ENCODE results near the gene SLC22A3. TPM values are rescaled to one million over a fixed set of nuclear protein-coding genes. Genes with fewer than 3 reads are reported as not detected.
A peak's percentile ranks its signal among the peaks of the same experiment; 100 is the strongest.

Gene SLC22A3
- total and polyA plus RNA-seq, 2 of the 13 experiments (the other 11 are each of a cell fraction or from before 2014, with no cell fraction given), result 12.0 to 31.5 TPM

DNA sequence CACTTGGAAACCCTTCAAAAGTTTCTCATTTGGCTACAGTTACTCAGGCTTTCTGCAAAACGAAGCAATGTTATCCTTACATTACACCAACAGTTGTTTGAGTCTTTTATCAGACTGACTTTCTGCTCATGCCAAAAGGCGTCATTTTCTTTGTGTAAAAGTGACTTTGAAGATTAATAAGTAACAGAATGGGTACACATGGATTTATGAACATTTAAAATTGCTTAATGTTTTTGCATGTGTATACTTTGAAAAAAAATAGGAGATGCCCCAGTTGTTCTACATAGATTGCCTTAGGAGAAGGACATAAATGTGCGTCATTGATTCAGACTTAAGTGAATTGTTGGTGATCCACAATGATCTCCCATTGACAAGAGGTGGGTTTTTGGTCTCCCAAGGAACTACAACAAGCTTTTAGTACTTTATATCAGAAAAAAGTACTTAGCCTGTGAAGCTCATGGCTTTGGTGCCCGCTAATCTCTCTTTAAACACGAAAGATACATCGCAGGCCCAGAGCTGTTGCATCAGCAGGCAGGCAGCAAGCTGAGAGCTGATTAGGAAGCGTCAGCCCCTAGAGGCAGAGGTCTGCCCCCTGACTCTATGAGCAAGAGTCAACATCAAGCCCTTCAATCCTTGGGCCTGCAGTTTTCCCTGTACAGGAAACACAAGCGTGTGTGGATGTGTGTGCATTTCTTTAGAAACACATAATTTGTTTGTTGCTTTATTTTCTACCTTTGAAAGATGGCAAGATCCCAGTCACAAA, 45.9 kb downstream of the SLC22A3 start (continued):
- TF ChIP-seq, protein P1, sequence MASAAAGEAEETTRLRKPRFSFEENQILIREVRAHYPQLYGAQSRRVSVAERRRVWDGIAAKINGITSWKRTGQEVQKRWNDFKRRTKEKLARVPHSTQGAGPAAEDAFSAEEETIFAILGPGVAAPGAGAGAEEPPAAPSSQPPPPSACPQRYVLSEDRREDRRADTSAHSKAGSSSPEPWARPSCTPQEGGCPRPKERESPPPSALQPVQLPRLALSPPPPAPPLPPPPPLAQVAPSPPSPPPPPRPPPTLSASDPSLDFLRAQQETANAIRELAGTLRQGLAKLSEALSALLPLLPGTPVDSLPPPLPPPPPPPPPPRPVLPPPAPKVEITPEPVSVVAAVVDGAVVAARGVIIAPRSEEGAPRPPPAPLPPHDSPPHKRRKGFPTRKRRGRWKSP (CRISPR knock-in tag; IDR thresholded peaks at IDR 0.05), result peak; percentile 59; the same call in 1 of the 2 replicates
- TF ChIP-seq SNAI1 (CRISPR knock-in tag; IDR thresholded peaks at IDR 0.05; ENCODE audit: borderline replicate concordance), result peak; percentile 63; the same call in 1 of the 2 replicates
- TF ChIP-seq ZNF768 (CRISPR knock-in tag; IDR thresholded peaks at IDR 0.05), result no peak
- no peak for TF ChIP-seq ZNF629 (CRISPR knock-in tag; conservative IDR thresholded peaks at IDR 0.05)
- TF ChIP-seq, protein P2, sequence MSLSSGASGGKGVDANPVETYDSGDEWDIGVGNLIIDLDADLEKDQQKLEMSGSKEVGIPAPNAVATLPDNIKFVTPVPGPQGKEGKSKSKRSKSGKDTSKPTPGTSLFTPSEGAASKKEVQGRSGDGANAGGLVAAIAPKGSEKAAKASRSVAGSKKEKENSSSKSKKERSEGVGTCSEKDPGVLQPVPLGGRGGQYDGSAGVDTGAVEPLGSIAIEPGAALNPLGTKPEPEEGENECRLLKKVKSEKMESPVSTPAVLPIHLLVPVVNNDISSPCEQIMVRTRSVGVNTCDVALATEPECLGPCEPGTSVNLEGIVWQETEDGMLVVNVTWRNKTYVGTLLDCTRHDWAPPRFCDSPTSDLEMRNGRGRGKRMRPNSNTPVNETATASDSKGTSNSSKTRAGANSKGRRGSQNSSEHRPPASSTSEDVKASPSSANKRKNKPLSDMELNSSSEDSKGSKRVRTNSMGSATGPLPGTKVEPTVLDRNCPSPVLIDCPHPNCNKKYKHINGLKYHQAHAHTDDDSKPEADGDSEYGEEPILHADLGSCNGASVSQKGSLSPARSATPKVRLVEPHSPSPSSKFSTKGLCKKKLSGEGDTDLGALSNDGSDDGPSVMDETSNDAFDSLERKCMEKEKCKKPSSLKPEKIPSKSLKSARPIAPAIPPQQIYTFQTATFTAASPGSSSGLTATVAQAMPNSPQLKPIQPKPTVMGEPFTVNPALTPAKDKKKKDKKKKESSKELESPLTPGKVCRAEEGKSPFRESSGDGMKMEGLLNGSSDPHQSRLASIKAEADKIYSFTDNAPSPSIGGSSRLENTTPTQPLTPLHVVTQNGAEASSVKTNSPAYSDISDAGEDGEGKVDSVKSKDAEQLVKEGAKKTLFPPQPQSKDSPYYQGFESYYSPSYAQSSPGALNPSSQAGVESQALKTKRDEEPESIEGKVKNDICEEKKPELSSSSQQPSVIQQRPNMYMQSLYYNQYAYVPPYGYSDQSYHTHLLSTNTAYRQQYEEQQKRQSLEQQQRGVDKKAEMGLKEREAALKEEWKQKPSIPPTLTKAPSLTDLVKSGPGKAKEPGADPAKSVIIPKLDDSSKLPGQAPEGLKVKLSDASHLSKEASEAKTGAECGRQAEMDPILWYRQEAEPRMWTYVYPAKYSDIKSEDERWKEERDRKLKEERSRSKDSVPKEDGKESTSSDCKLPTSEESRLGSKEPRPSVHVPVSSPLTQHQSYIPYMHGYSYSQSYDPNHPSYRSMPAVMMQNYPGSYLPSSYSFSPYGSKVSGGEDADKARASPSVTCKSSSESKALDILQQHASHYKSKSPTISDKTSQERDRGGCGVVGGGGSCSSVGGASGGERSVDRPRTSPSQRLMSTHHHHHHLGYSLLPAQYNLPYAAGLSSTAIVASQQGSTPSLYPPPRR (CRISPR knock-in tag; IDR thresholded peaks at IDR 0.05; ENCODE audit: borderline replicate concordance), result peak; percentile 64; the same call in 1 of the 2 replicates
- TF ChIP-seq, protein P3, sequence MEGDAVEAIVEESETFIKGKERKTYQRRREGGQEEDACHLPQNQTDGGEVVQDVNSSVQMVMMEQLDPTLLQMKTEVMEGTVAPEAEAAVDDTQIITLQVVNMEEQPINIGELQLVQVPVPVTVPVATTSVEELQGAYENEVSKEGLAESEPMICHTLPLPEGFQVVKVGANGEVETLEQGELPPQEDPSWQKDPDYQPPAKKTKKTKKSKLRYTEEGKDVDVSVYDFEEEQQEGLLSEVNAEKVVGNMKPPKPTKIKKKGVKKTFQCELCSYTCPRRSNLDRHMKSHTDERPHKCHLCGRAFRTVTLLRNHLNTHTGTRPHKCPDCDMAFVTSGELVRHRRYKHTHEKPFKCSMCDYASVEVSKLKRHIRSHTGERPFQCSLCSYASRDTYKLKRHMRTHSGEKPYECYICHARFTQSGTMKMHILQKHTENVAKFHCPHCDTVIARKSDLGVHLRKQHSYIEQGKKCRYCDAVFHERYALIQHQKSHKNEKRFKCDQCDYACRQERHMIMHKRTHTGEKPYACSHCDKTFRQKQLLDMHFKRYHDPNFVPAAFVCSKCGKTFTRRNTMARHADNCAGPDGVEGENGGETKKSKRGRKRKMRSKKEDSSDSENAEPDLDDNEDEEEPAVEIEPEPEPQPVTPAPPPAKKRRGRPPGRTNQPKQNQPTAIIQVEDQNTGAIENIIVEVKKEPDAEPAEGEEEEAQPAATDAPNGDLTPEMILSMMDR (CRISPR knock-in tag; IDR thresholded peaks at IDR 0.05), result peak; percentile 61
- peak; percentile 64; the same call in 1 of the 2 replicates for TF ChIP-seq IRF2 (CRISPR knock-in tag; IDR thresholded peaks at IDR 0.05)
- TF ChIP-seq ZFYVE20 (CRISPR knock-in tag; IDR thresholded peaks at IDR 0.05; ENCODE audit: borderline replicate concordance, low read depth), result no peak
- TF ChIP-seq STAG1 (CRISPR knock-in tag; IDR thresholded peaks at IDR 0.05), result peak; percentile 33
- TF ChIP-seq ZSCAN22 (CRISPR knock-in tag; IDR thresholded peaks at IDR 0.05), result no peak
- TF ChIP-seq, protein P4, sequence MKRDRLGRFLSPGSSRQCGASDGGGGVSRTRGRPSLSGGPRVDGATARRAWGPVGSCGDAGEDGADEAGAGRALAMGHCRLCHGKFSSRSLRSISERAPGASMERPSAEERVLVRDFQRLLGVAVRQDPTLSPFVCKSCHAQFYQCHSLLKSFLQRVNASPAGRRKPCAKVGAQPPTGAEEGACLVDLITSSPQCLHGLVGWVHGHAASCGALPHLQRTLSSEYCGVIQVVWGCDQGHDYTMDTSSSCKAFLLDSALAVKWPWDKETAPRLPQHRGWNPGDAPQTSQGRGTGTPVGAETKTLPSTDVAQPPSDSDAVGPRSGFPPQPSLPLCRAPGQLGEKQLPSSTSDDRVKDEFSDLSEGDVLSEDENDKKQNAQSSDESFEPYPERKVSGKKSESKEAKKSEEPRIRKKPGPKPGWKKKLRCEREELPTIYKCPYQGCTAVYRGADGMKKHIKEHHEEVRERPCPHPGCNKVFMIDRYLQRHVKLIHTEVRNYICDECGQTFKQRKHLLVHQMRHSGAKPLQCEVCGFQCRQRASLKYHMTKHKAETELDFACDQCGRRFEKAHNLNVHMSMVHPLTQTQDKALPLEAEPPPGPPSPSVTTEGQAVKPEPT (CRISPR knock-in tag; IDR thresholded peaks at IDR 0.05; ENCODE audit: low read depth), result 0 out of 2 replicates have a peak, but pooled peaks have one; percentile 44
- TF ChIP-seq ZNF761 (CRISPR knock-in tag; conservative IDR thresholded peaks at IDR 0.05), result no peak
- 0 out of 2 replicates have a peak, but pooled peaks have one; percentile 69 for TF ChIP-seq ZNF772 (CRISPR knock-in tag; IDR thresholded peaks at IDR 0.05)
- TF ChIP-seq CBFB (CRISPR knock-in tag; IDR thresholded peaks at IDR 0.05), result no peak; the same call in 1 of the 2 replicates
- TF ChIP-seq ZNF3 (CRISPR knock-in tag; IDR thresholded peaks at IDR 0.05), result no peak
- no peak for TF ChIP-seq JDP2 (CRISPR knock-in tag; IDR thresholded peaks at IDR 0.05; ENCODE audit: borderline replicate concordance)
- no peak for TF ChIP-seq ZNF564 (CRISPR knock-in tag; IDR thresholded peaks at IDR 0.05)
- peak; percentile 99 for TF ChIP-seq CEBPG (CRISPR knock-in tag; IDR thresholded peaks at IDR 0.05)
- TF ChIP-seq ZBTB7B (CRISPR knock-in tag; IDR thresholded peaks at IDR 0.05), result peak; percentile 92
- TF ChIP-seq ZNF224 (CRISPR knock-in tag; IDR thresholded peaks at IDR 0.05), result no peak
- TF ChIP-seq YEATS2 (CRISPR knock-in tag; IDR thresholded peaks at IDR 0.05; ENCODE audit: borderline replicate concordance), result peak; percentile 59; the same call in 1 of the 2 replicates

Data from HepG2 (cell line).